ENCODE results near the gene EREG. TPM values are rescaled to one million over a fixed set of nuclear protein-coding genes. Genes with fewer than 3 reads are reported as not detected.

The EREG gene
- total and polyA plus RNA-seq, 9 of the 15 experiments (the other 6 are each of a cell fraction or from before 2014, with no cell fraction given), result 0.97 to 7.3 (median 2.5) TPM

DNA sequence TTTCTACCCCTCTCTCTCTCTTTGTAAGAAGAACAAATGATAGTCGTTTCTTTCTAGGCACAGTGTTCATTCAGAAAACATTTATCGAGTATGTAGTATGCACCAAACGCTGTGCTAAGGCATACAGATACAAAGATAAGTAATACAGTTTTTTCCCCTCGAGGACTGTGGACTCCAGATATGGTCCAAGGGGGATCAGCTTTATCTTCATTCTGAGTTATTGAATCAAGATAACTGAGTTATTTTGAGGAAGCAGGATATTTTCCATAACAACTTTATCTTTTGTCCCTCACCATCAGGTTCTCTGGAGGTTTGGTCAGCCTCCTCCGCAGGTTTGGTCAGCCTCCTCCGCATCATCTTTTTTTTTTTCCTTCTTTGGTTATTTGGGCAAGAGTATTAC is 15.0 kb downstream of the EREG start (continued):
- TF ChIP-seq, protein P1, sequence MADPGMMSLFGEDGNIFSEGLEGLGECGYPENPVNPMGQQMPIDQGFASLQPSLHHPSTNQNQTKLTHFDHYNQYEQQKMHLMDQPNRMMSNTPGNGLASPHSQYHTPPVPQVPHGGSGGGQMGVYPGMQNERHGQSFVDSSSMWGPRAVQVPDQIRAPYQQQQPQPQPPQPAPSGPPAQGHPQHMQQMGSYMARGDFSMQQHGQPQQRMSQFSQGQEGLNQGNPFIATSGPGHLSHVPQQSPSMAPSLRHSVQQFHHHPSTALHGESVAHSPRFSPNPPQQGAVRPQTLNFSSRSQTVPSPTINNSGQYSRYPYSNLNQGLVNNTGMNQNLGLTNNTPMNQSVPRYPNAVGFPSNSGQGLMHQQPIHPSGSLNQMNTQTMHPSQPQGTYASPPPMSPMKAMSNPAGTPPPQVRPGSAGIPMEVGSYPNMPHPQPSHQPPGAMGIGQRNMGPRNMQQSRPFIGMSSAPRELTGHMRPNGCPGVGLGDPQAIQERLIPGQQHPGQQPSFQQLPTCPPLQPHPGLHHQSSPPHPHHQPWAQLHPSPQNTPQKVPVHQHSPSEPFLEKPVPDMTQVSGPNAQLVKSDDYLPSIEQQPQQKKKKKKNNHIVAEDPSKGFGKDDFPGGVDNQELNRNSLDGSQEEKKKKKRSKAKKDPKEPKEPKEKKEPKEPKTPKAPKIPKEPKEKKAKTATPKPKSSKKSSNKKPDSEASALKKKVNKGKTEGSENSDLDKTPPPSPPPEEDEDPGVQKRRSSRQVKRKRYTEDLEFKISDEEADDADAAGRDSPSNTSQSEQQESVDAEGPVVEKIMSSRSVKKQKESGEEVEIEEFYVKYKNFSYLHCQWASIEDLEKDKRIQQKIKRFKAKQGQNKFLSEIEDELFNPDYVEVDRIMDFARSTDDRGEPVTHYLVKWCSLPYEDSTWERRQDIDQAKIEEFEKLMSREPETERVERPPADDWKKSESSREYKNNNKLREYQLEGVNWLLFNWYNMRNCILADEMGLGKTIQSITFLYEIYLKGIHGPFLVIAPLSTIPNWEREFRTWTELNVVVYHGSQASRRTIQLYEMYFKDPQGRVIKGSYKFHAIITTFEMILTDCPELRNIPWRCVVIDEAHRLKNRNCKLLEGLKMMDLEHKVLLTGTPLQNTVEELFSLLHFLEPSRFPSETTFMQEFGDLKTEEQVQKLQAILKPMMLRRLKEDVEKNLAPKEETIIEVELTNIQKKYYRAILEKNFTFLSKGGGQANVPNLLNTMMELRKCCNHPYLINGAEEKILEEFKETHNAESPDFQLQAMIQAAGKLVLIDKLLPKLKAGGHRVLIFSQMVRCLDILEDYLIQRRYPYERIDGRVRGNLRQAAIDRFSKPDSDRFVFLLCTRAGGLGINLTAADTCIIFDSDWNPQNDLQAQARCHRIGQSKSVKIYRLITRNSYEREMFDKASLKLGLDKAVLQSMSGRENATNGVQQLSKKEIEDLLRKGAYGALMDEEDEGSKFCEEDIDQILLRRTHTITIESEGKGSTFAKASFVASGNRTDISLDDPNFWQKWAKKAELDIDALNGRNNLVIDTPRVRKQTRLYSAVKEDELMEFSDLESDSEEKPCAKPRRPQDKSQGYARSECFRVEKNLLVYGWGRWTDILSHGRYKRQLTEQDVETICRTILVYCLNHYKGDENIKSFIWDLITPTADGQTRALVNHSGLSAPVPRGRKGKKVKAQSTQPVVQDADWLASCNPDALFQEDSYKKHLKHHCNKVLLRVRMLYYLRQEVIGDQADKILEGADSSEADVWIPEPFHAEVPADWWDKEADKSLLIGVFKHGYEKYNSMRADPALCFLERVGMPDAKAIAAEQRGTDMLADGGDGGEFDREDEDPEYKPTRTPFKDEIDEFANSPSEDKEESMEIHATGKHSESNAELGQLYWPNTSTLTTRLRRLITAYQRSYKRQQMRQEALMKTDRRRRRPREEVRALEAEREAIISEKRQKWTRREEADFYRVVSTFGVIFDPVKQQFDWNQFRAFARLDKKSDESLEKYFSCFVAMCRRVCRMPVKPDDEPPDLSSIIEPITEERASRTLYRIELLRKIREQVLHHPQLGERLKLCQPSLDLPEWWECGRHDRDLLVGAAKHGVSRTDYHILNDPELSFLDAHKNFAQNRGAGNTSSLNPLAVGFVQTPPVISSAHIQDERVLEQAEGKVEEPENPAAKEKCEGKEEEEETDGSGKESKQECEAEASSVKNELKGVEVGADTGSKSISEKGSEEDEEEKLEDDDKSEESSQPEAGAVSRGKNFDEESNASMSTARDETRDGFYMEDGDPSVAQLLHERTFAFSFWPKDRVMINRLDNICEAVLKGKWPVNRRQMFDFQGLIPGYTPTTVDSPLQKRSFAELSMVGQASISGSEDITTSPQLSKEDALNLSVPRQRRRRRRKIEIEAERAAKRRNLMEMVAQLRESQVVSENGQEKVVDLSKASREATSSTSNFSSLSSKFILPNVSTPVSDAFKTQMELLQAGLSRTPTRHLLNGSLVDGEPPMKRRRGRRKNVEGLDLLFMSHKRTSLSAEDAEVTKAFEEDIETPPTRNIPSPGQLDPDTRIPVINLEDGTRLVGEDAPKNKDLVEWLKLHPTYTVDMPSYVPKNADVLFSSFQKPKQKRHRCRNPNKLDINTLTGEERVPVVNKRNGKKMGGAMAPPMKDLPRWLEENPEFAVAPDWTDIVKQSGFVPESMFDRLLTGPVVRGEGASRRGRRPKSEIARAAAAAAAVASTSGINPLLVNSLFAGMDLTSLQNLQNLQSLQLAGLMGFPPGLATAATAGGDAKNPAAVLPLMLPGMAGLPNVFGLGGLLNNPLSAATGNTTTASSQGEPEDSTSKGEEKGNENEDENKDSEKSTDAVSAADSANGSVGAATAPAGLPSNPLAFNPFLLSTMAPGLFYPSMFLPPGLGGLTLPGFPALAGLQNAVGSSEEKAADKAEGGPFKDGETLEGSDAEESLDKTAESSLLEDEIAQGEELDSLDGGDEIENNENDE (IDR thresholded peaks at IDR 0.05; ENCODE audit: low read depth, low read length), result no peak
- TF ChIP-seq ZNF232 (CRISPR knock-in tag; IDR thresholded peaks at IDR 0.05) (no peak), SRF (CRISPR knock-in tag; IDR thresholded peaks at IDR 0.05) (no peak), PYGO2 (tag; IDR thresholded peaks at IDR 0.05) (no peak), SIN3B (IDR thresholded peaks at IDR 0.05; ENCODE audit: low read depth) (no peak), NFE2L1 (tag; IDR thresholded peaks at IDR 0.05; ENCODE audit: borderline replicate concordance, low read depth) (no peak), DNMT1 (IDR thresholded peaks at IDR 0.05) (no peak), NFXL1 (CRISPR knock-in tag; IDR thresholded peaks at IDR 0.05) (no peak), CBX2 (IDR thresholded peaks at IDR 0.05; ENCODE audit: insufficient read depth, low read length, poor library complexity, severe bottlenecking) (no peak), ESRRA (IDR thresholded peaks at IDR 0.05; ENCODE audit: borderline replicate concordance, low read depth) (no peak), SMAD3 (CRISPR knock-in tag; conservative IDR thresholded peaks at IDR 0.05) (no peak)
- TF ChIP-seq, protein P2, sequence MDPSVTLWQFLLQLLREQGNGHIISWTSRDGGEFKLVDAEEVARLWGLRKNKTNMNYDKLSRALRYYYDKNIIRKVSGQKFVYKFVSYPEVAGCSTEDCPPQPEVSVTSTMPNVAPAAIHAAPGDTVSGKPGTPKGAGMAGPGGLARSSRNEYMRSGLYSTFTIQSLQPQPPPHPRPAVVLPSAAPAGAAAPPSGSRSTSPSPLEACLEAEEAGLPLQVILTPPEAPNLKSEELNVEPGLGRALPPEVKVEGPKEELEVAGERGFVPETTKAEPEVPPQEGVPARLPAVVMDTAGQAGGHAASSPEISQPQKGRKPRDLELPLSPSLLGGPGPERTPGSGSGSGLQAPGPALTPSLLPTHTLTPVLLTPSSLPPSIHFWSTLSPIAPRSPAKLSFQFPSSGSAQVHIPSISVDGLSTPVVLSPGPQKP (CRISPR knock-in tag; IDR thresholded peaks at IDR 0.05), result no peak
- TF ChIP-seq, protein P3, sequence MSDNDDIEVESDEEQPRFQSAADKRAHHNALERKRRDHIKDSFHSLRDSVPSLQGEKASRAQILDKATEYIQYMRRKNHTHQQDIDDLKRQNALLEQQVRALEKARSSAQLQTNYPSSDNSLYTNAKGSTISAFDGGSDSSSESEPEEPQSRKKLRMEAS (CRISPR knock-in tag; IDR thresholded peaks at IDR 0.05), result no peak

Measured in K562 (cell line).